ENCODE measurements around the gene EOLA1.
"Not testable (repeated sequence)": the region's sequence is repeated elsewhere in the genome, so short reads cannot be mapped to it uniquely, and the experiment has no call there.

GRCh38 chrX:149520636-149521277 is 20.1 kb upstream of the EOLA1 start:
- TF ChIP-seq CTCF (IDR thresholded peaks at IDR 0.05; ENCODE audit: low read depth, low read length, poor library complexity, severe bottlenecking); EZH2phosphoT487 (IDR thresholded peaks at IDR 0.05; ENCODE audit: borderline replicate concordance, low read length): not testable (repeated sequence)
